Measurements from ENCODE around the gene ITLN2.
"Not testable (repeated sequence)": the region's sequence is repeated elsewhere in the genome, so short reads cannot be mapped to it uniquely, and the experiment has no call there.

ITLN2 gene

GRCh38 chr1:160952129-160952510, 2.5 kb downstream of the ITLN2 start:
- no peak for DNase-seq

- DNase-seq: no peak
These were observed 3.0 kb downstream of the ITLN2 start for GRCh38 chr1:160951443-160952128.

- DNase-seq: no peak
These were observed 4.0 kb downstream of the ITLN2 start for GRCh38 chr1:160950657-160951056.

GRCh38 chr1:160949881-160950280, 4.7 kb downstream of the ITLN2 start:
- DNase-seq: no peak

- not testable (repeated sequence) for DNase-seq
These were observed 5.3 kb downstream of the ITLN2 start for GRCh38 chr1:160949216-160949880.

- not testable (repeated sequence) for DNase-seq
These were observed 7.3 kb downstream of the ITLN2 start for GRCh38 chr1:160947174-160947759.

- DNase-seq: not testable (repeated sequence)
These were observed 8.7 kb downstream of the ITLN2 start for GRCh38 chr1:160945881-160946280.

GRCh38 chr1:160945079-160945478, 9.5 kb downstream of the ITLN2 start:
- no peak for DNase-seq

- no peak for DNase-seq
These were observed 11.7 kb downstream of the ITLN2 start for GRCh38 chr1:160942926-160943325.

- DNase-seq: not testable (repeated sequence)
These were observed 17.9 kb downstream of the ITLN2 start for GRCh38 chr1:160936666-160937065.

GRCh38 chr1:160935527-160936258, 18.9 kb downstream of the ITLN2 start:
- DNase-seq: no peak

- not testable (repeated sequence) for DNase-seq
These were observed 21.3 kb downstream of the ITLN2 start for GRCh38 chr1:160933305-160933704.

GRCh38 chr1:160925652-160926244, 28.9 kb downstream of the ITLN2 start:
- DNase-seq: no peak

GRCh38 chr1:160924791-160925651, 29.6 kb downstream of the ITLN2 start:
- DNase-seq: no peak

- no peak for DNase-seq
These were observed 37.9 kb downstream of the ITLN2 start for GRCh38 chr1:160916666-160917065.

- DNase-seq: not testable (repeated sequence)
These were observed 41.4 kb downstream of the ITLN2 start for GRCh38 chr1:160913229-160913628.

GRCh38 chr1:160911925-160912324, 42.7 kb downstream of the ITLN2 start:
- DNase-seq: no peak

GRCh38 chr1:160911441-160911840, 43.2 kb downstream of the ITLN2 start:
- no peak for DNase-seq

GRCh38 chr1:160910170-160910750, 44.3 kb downstream of the ITLN2 start:
- no peak for DNase-seq

- no peak for DNase-seq
These were observed 46.6 kb downstream of the ITLN2 start for GRCh38 chr1:160907976-160908375.

GRCh38 chr1:160905617-160905989, 49.0 kb downstream of the ITLN2 start:
- DNase-seq: no peak

Data from NCI-H2171 treated with DMSO at 0.1 percent for 48 hours (cell line).